Measurements from ENCODE around the gene MAP4K1.
A peak's percentile ranks its signal among the peaks of the same experiment; 100 is the strongest.

The MAP4K1 gene

DNA sequence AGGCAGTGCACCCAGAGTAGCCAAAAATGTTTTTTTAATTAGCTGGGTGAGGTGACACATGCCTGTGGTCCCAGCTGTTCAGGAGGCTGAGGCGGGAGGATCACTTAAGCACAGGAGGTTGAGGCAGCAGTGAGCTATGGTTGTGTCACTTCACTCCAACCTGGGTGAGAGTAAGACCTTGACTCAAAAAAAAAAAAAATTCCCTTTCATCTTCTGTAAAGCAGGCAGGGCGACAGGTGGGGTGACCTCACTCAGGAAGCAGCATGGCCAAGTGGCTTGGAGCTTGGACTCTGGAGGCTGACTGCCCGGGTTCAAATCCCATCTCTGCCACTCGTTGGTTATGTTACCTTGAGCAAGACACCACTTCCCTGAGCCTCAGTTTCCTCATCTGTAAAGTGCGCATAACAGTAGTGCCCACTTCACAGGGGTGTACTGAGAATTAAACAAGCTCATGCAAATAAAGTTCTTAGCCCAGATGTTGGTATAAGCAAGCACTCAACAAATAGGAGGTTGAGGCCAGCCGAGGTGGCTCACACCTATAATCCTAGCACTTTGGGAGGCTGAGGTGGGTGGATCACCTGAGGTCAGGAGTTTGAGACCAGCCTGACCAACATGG is 48.3 kb downstream of the MAP4K1 start:
- Histone ChIP-seq H3K4me3 (no peak overlapping the region), H3K27ac (no peak overlapping the region)
- no peak for DNase-seq (ENCODE audit: low spot score)
- TF ChIP-seq, protein P1, sequence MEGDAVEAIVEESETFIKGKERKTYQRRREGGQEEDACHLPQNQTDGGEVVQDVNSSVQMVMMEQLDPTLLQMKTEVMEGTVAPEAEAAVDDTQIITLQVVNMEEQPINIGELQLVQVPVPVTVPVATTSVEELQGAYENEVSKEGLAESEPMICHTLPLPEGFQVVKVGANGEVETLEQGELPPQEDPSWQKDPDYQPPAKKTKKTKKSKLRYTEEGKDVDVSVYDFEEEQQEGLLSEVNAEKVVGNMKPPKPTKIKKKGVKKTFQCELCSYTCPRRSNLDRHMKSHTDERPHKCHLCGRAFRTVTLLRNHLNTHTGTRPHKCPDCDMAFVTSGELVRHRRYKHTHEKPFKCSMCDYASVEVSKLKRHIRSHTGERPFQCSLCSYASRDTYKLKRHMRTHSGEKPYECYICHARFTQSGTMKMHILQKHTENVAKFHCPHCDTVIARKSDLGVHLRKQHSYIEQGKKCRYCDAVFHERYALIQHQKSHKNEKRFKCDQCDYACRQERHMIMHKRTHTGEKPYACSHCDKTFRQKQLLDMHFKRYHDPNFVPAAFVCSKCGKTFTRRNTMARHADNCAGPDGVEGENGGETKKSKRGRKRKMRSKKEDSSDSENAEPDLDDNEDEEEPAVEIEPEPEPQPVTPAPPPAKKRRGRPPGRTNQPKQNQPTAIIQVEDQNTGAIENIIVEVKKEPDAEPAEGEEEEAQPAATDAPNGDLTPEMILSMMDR (IDR thresholded peaks at IDR 0.05): no peak

DNA sequence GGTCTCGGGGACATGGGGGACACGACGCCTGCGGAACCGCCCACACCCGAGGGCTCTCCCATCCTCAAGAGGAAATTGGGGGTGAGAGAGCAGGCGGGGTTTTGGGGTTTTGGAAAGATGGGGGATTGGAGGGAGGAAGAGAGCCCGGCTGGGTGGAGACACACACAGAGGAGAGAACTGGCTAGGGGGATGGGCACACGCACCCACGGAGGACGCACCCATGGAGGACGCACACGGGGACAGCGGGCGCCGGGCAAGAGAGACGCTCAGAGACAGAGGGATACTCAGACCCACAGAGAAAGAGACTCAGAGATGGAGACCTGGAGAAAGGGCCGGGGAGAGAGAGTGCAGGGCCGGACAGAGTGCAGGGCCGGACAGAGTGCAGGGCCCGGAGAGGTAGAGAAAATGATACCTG is 52.1 kb downstream of the MAP4K1 start:
- Histone ChIP-seq H3K4me3 (peak overlapping the region; percentile 60), H3K27ac (no peak overlapping the region)
- TF ChIP-seq, protein P1 (IDR thresholded peaks at IDR 0.05): no peak
- no peak for DNase-seq (ENCODE audit: low spot score)

DNA sequence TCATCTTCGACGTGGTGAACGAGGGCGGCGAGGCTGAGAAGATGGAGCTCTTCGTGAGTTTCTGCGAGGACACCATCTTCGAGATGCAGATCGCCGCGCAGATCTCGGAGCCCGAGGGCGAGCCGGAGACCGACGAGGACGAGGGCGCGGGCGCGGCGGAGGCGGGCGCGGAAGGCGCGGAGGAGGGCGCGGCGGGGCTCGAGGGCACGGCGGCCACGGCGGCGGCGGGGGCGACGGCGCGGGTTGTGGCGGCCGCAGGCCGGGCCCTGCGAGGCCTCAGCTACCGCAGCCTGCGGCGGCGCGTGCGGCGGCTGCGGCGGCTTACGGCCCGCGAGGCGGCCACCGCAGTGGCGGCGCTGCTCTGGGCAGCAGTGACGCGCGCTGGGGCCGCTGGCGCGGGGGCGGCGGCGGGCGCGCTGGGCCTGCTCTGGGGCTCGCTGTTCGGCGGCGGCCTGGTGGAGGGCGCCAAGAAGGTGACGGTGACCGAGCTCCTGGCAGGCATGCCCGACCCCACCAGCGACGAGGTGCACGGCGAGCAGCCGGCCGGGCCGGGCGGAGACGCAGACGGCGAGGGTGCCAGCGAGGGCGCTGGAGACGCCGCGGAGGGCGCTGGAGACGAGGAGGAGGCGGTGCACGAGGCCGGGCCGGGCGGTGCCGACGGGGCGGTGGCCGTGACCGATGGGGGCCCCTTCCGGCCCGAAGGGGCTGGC is 52.6 kb downstream of the MAP4K1 start:
- TF ChIP-seq, protein P1 (IDR thresholded peaks at IDR 0.05): no peak
- Histone ChIP-seq H3K4me3 (peak overlapping the region; percentile 60), H3K27ac (no peak overlapping the region)
- no peak for DNase-seq (ENCODE audit: low spot score)

DNA sequence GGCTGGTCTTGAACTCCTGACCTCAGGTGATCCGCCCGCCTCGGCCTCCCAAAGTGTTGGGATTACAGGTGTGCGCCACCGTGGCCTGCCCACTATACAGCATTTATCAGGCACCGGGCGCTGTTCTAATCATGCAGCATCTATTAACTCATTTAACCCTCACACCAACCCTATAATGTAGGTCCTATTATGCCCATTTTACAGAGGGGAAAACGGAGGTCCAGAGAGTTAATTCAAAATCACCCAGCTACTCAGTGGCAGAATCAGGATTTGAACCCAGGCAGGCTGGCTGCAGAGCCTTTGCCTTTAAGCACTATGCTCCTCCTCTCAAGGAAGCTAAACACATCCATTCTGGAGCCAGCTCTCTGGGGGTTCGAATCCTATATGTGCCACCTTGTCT is 54.3 kb downstream of the MAP4K1 start:
- TF ChIP-seq, protein P1 (IDR thresholded peaks at IDR 0.05): no peak
- no peak for DNase-seq (ENCODE audit: low spot score)
- Histone ChIP-seq H3K27ac (no peak overlapping the region), H3K4me3 (no peak overlapping the region)

DNA sequence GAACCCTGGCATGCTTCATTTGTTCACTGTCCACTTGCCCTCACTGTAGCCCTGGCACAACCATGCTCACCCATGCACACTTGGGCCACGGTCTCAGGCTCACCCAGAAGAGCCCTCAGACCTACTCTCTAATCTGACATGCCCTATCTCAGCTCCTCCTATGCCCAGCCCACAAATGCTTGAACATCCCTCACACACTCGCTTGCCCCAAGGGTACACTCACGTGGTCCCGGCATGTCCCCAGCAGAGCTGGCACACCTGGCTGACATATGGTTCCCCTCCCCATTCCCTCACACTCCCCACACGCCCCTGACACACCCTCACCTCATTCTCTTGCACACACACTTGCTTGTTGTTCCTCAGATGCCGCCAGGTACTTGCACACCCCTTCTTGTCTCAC is 55.7 kb downstream of the MAP4K1 start:
- TF ChIP-seq, protein P1 (IDR thresholded peaks at IDR 0.05): no peak
- DNase-seq (ENCODE audit: low spot score): no peak
- Histone ChIP-seq H3K27ac (no peak overlapping the region), H3K4me3 (no peak overlapping the region)

DNA sequence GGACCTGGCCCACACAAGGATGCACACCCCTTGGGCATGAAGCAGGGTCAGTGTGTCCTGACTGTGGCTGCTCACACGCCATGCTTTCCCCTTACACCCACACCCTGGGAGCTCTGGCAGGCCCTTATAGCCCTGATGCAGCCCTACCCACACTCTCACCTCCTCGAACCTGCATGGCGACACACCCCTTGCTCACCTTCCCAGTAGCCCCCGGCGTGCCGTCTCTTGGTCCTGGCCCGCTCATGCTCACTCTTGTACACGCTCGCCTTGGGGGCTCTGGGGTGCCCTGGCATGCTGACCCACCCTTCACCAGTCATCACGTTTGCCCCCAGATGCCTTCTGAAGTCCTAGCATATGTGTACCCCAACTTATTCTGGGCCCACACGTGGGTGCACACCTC is 56.1 kb downstream of the MAP4K1 start:
- no peak for DNase-seq (ENCODE audit: low spot score)
- TF ChIP-seq, protein P1 (IDR thresholded peaks at IDR 0.05): no peak
- no peak overlapping the region for H3K4me3 ChIP-seq
- no peak overlapping the region for H3K27ac ChIP-seq

DNA sequence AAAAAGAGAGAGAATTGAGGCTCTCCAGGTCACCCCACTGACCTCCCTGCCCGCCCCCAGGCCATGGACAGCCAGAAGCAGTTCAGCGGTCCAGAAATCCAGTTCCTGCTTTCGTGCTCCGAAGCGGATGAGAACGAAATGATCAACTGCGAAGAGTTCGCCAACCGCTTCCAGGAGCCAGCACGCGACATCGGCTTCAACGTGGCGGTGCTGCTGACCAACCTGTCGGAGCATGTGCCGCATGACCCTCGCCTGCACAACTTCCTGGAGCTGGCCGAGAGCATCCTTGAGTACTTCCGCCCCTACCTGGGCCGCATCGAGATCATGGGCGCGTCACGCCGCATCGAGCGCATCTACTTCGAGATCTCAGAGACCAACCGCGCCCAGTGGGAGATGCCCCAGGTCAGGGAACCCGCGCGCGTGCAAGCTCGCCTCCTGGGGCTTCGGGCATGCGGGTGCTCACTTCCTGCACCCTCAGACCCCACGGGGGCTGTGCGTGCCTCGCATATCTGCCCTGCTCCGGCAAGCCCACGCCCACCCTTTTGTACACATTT is 56.6 kb downstream of the MAP4K1 start:
- no peak for DNase-seq (ENCODE audit: low spot score)
- Histone ChIP-seq H3K27ac (no peak overlapping the region), H3K4me3 (no peak overlapping the region)
- TF ChIP-seq, protein P1 (IDR thresholded peaks at IDR 0.05): no peak
